Panc1 (cell line): ENCODE data around the gene FAM107B. TPM values are rescaled to one million over a fixed set of nuclear protein-coding genes. Genes with fewer than 3 reads are reported as not detected.

Experiments used
- ATAC-seq: fragments of 200-7000 bp; cut with Tn5 transposase; 2 replicates; pipeline ENCODE4 v1.9.1; 2020; ENCODE audit warnings: mild to moderate bottlenecking, moderate library complexity
- BruUV-seq: library from RNA; stranded (reverse); fragments of 400-500 nt; replicated peaks from 2 replicates; lab custom pipeline; 2021; lab: Mats Ljungman, UMichigan
- CTCF ChIA-PET: fragments of 300-600 bp; sonication (Branson Sonifier 250); formaldehyde crosslinking; loops from one replicate; lab custom pipeline; 2022; ENCODE audit warnings: antibody characterized with exemption; lab: Charles Lee
- POLR2A ChIA-PET: fragments of 300-600 bp; sonication (Branson Sonifier 250); formaldehyde crosslinking; loops from one replicate; lab custom pipeline; 2022; ENCODE audit warnings: antibody characterized with exemption; lab: Charles Lee
- DNase-seq: peaks from one replicate; pipeline ENCODE4 v3.0.0-alpha.2; 2010; ENCODE audit warnings: low read depth, low spot score
- H3K27ac ChIP-seq: 2 replicates; pipeline ENCODE4 v1.5.1; 2011; ENCODE audit warnings: mild to moderate bottlenecking, low read length, inconsistent platforms
- H3K27me3 ChIP-seq: fragments of 200-500 bp; sonication (Bioruptor generic); 2 replicates; pipeline ENCODE4 v1.6.0; 2014; ENCODE audit warnings: low read length, inconsistent platforms; ENCODE audit not compliant: control insufficient read depth, insufficient read depth
- H3K36me3 ChIP-seq: fragments of 200-500 bp; sonication (Bioruptor generic); 2 replicates; pipeline ENCODE4 v1.5.1; 2014; ENCODE audit warnings: inconsistent platforms, mild to moderate bottlenecking, low read length, moderate library complexity; ENCODE audit not compliant: control insufficient read depth, insufficient read depth
- H3K4me1 ChIP-seq: 2 replicates; pipeline ENCODE4 v1.5.1; 2011; ENCODE audit warnings: inconsistent platforms, mild to moderate bottlenecking, low read length, moderate library complexity; ENCODE audit not compliant: control insufficient read depth, insufficient read depth
- H3K4me3 ChIP-seq, 2 experiments: 2 replicates each; pipeline ENCODE4 v1.5.1; 2011 to 2012; ENCODE audit warnings: low read depth in 2 of 2, low read length in 2 of 2, mild to moderate bottlenecking in 2 of 2, inconsistent platforms in 1 of 2, moderate library complexity in 1 of 2
- H3K9me3 ChIP-seq: fragments of 200-500 bp; sonication (Bioruptor generic); 2 replicates; pipeline ENCODE4 v1.5.1; 2014; ENCODE audit warnings: low read depth, mild to moderate bottlenecking, inconsistent platforms, low read length, moderate library complexity; ENCODE audit not compliant: control insufficient read depth, insufficient read depth
- CTCF ChIP-seq: fragments of 450-650 bp; IDR thresholded peaks from 2 replicates; pipeline ENCODE4 v1.5.1; 2017; ENCODE audit warnings: mild to moderate bottlenecking
- POLR2AphosphoS5 ChIP-seq: IDR thresholded peaks from 2 replicates; pipeline ENCODE4 v1.6.1; 2012; ENCODE audit warnings: mild to moderate bottlenecking, low read depth, low read length, moderate library complexity
- REST ChIP-seq, 2 experiments: IDR thresholded peaks; 2 replicates each; pipeline ENCODE4 v1.6.1; 2011 to 2012; ENCODE audit warnings: low read depth in 2 of 2, control low read depth in 1 of 2, low read length in 1 of 2, mild to moderate bottlenecking in 1 of 2, moderate library complexity in 1 of 2; ENCODE audit not compliant: insufficient read depth in 1 of 2
- SIN3A ChIP-seq: IDR thresholded peaks from 2 replicates; pipeline ENCODE4 v1.6.1; 2012; ENCODE audit warnings: low read depth, mild to moderate bottlenecking, low read length, moderate library complexity, borderline replicate concordance; ENCODE audit not compliant: insufficient read depth
- TCF7L2 ChIP-seq: IDR thresholded peaks from 2 replicates; pipeline ENCODE4 v1.6.1; 2011; ENCODE audit warnings: mild to moderate bottlenecking, low read depth, low read length, inconsistent platforms
- in situ Hi-C: cut with HindIII; loops from 2 replicates; pipeline ENCODE4 v1.10.0; 2016; ENCODE audit warnings: low sequenced_read_pairs, low pct_unique_long_range_greater_than_20kb
- intact Hi-C: fragments of 100-400 bp; cut with micrococcal nuclease; formaldehyde crosslinking; loops from one replicate; pipeline ENCODE4 v1.10.0; 2022; ENCODE audit not compliant: unreplicated experiment
- total RNA-seq: library from RNA; stranded (reverse); gene quantifications from one replicate; pipeline ENCODE4 v1.2.1, GENCODE V29; 2021; ENCODE audit not compliant: unreplicated experiment

Gene FAM107B
- total RNA-seq, 1 experiment from 2014 or later = 13.4 TPM

- ChIA-PET POLR2A (no interaction called here), CTCF (no interaction called here)
- TF ChIP-seq SIN3A (no peak), TCF7L2 (no peak), REST (IDR thresholded peaks at IDR 0.05; ENCODE audit: insufficient read depth in 1 of 2, low read depth in 2 of 2, low read length in 1 of 2) (no peak), POLR2AphosphoS5 (no peak), CTCF (no peak)
- H3K36me3 ChIP-seq = no peaks in the 10 kb centered on the region
- H3K9me3 ChIP-seq = no peaks in the 10 kb centered on the region
- in situ Hi-C loops = no loop called here
- no peaks in the 10 kb centered on the region for H3K27me3 ChIP-seq
- BruUV-seq = no TSS peak
- intact Hi-C loops = no loop called here
- ATAC-seq (no peak), DNase-seq (no peak)
- H3K4me3 ChIP-seq = no peak overlapping the region
- no peak overlapping the region for H3K27ac ChIP-seq
- no peaks in the 10 kb centered on the region for H3K4me1 ChIP-seq
Observed at GRCh38 chr10:14673189-14673861, 101.4 kb downstream of the FAM107B start.

- in situ Hi-C loops (no loop called here), intact Hi-C loops (no loop called here)
- no peaks in the 10 kb centered on the region for H3K4me1 ChIP-seq
- DNase-seq (no peak), ATAC-seq (no peak)
- H3K27ac ChIP-seq = no peak overlapping the region
- H3K9me3 ChIP-seq = no peaks in the 10 kb centered on the region
- no peak for TF ChIP-seq CTCF
- no peak for TF ChIP-seq POLR2AphosphoS5
- TF ChIP-seq TCF7L2 = no peak
- TF ChIP-seq REST (IDR thresholded peaks at IDR 0.05; ENCODE audit: insufficient read depth in 1 of 2, low read depth in 2 of 2, low read length in 1 of 2) = no peak
- TF ChIP-seq SIN3A = no peak
- no peaks in the 10 kb centered on the region for H3K36me3 ChIP-seq
- CTCF ChIA-PET = interaction anchor here (0.6 kb wide), 1 partner anchor 153 kb away, joined by 3 read pairs; no protein-coding TSS in a partner anchor
- H3K4me3 ChIP-seq = no peak overlapping the region
- POLR2A ChIA-PET = interaction anchor here (0.6 kb wide), 1 partner anchor 397 kb away, joined by 8 read pairs; no protein-coding TSS in a partner anchor
- BruUV-seq = no TSS peak
- no peaks in the 10 kb centered on the region for H3K27me3 ChIP-seq
Observed at GRCh38 chr10:14671386-14671831, 103.3 kb downstream of the FAM107B start.
